GM12878 (cell line): ENCODE measurements around the gene TRIM17. TPM values are rescaled to one million over a fixed set of nuclear protein-coding genes. Genes with fewer than 3 reads are reported as not detected.

ENCODE experiments used
- ATAC-seq: fragments of 200-7000 bp; cut with Tn5 transposase; 3 replicates; pipeline ENCODE4 v1.9.1; 2020; ENCODE audit warnings: mild to moderate bottlenecking, moderate library complexity
- BruUV-seq: library from RNA; stranded (reverse); fragments of 400-500 nt; replicated peaks from 2 replicates; lab custom pipeline; 2021; lab: Mats Ljungman, UMichigan
- CTCF ChIA-PET: fragments of 300-600 bp; sonication (Branson Sonifier 250); formaldehyde crosslinking; extraction: SDS; loops from one replicate; lab custom pipeline; 2021; ENCODE audit warnings: inconsistent platforms; lab: Yijun Ruan, JAX
- POLR2A ChIA-PET: fragments of 350-600 bp; formaldehyde crosslinking; extraction: SDS; loops from one replicate; lab custom pipeline; 2021; ENCODE audit warnings: inconsistent platforms; lab: Charles Lee
- RAD21 ChIA-PET: fragments of 300-600 bp; sonication (Branson Sonifier 250); formaldehyde crosslinking; loops from one replicate; lab custom pipeline; 2023; ENCODE audit warnings: antibody characterized with exemption; ENCODE audit not compliant: unreplicated experiment; lab: Charles Lee
- SMC1A ChIA-PET: fragments of 300-600 bp; sonication (Branson Sonifier 250); formaldehyde crosslinking; loops from one replicate; lab custom pipeline; 2023; ENCODE audit not compliant: unreplicated experiment, uncharacterized antibody; lab: Charles Lee
- DNase-seq: peaks from one replicate; pipeline ENCODE4 v3.0.0-alpha.2; 2011; ENCODE audit warnings: low read depth, low spot score
- FAIRE-seq: peaks from 3 replicates; lab custom pipeline; 2011; peaks lifted over from hg19 to GRCh38; lab: Jason Lieb, UNC
- H2AFZ ChIP-seq: 2 replicates; pipeline ENCODE4 v1.6.0; 2011; ENCODE audit warnings: low read depth, low read length, control low read depth; ENCODE audit not compliant: control insufficient read depth
- H3K27ac ChIP-seq: 2 replicates; pipeline ENCODE4 v1.5.1; 2011; ENCODE audit warnings: control low read depth; ENCODE audit not compliant: control insufficient read depth, insufficient read depth
- H3K27me3 ChIP-seq, 2 experiments: replicated peaks in 1 of 2; 2 replicates each; pipeline versions ENCODE4 v1.6.0 to v1.6.1; 2011; ENCODE audit warnings: low read length in 1 of 2; ENCODE audit not compliant: control insufficient read depth in 2 of 2, insufficient read depth in 2 of 2
- H3K36me3 ChIP-seq, 2 experiments: 2 replicates each; pipeline ENCODE4 v1.5.1; 2011; ENCODE audit warnings: low read length in 1 of 2; ENCODE audit not compliant: control insufficient read depth in 2 of 2, insufficient read depth in 2 of 2
- H3K4me1 ChIP-seq: 2 replicates; pipeline ENCODE4 v1.6.1; 2011; ENCODE audit warnings: mild to moderate bottlenecking, low read length, moderate library complexity, mixed read lengths; ENCODE audit not compliant: control insufficient read depth, insufficient read depth
- H3K4me2 ChIP-seq: 2 replicates; pipeline ENCODE4 v1.6.0; 2011; ENCODE audit warnings: control low read depth; ENCODE audit not compliant: control insufficient read depth, insufficient read depth
- H3K4me3 ChIP-seq: fragments of 200-600 bp; sonication (generic); 2 replicates; pipeline ENCODE4 v1.5.1; 2016
- H3K79me2 ChIP-seq: 2 replicates; pipeline ENCODE4 v1.6.0; 2011; ENCODE audit warnings: low read length; ENCODE audit not compliant: control insufficient read depth, insufficient read depth
- H3K9ac ChIP-seq: 2 replicates; pipeline ENCODE4 v1.8.0; 2011; ENCODE audit warnings: low read length, control low read depth, mixed read lengths; ENCODE audit not compliant: control insufficient read depth, insufficient read depth
- H3K9me3 ChIP-seq: replicated peaks from 3 replicates; pipeline ENCODE4 v1.5.1; 2011; ENCODE audit warnings: mild to moderate bottlenecking, low read length; ENCODE audit not compliant: control insufficient read depth, insufficient read depth
- H4K20me1 ChIP-seq: 2 replicates; pipeline ENCODE4 v1.6.0; 2011; ENCODE audit not compliant: control insufficient read depth, insufficient read depth
- BMI1 ChIP-seq: fragments of 450-650 bp; IDR thresholded peaks from 2 replicates; pipeline ENCODE4 v1.6.1; 2016; ENCODE audit warnings: mild to moderate bottlenecking, moderate library complexity, borderline replicate concordance
- BRCA1 ChIP-seq: IDR thresholded peaks from 2 replicates; pipeline ENCODE4 v1.6.1; 2011; ENCODE audit warnings: low read depth, low read length, improper control_type of control experiment
- CBX3 ChIP-seq: fragments of 200-600 bp; sonication (generic); IDR thresholded peaks from 2 replicates; pipeline ENCODE4 v1.6.1; 2016; ENCODE audit warnings: low read depth, borderline replicate concordance
- FOXM1 ChIP-seq: IDR thresholded peaks from 2 replicates; pipeline ENCODE4 v1.6.1; 2012; ENCODE audit warnings: low read depth, mild to moderate bottlenecking, inconsistent platforms, low read length, moderate library complexity
- MTA3 ChIP-seq: IDR thresholded peaks from 2 replicates; pipeline ENCODE4 v1.6.1; 2012; ENCODE audit warnings: low read length, inconsistent platforms, borderline replicate concordance
- ZBED1 ChIP-seq: IDR thresholded peaks from 2 replicates; pipeline ENCODE4 v1.6.1; 2016; ENCODE audit warnings: borderline replicate concordance
- ZNF274 ChIP-seq: IDR thresholded peaks from one replicate; pipeline ENCODE4 v1.8.0; 2011; ENCODE audit not compliant: insufficient read length, insufficient read depth
- ZZZ3 ChIP-seq: IDR thresholded peaks from 2 replicates; pipeline ENCODE4 v1.6.1; 2011; ENCODE audit warnings: low read depth; ENCODE audit not compliant: control insufficient read depth, insufficient read length
- WGBS: methylation state at CpG from one replicate; pipeline ENCODE4 v1.1.6; 2016; ENCODE audit warnings: low lambda C conversion rate; ENCODE audit not compliant: insufficient replicate concordance, insufficient coverage; ENCODE audit errors: missing lambda C conversion rate; 5-methylcytosine and 5-hydroxymethylcytosine counted together
- in situ Hi-C: fragments of 300-500 bp; cut with MboI; formaldehyde crosslinking; loops from 9 replicates; pipeline ENCODE4 v1.14.3; 2018; ENCODE audit warnings: mixed read lengths
- intact Hi-C: fragments of 100-400 bp; cut with micrococcal nuclease; formaldehyde crosslinking; loops from one replicate; pipeline ENCODE4 v1.14.2; 2022; ENCODE audit not compliant: unreplicated experiment
- polyA plus RNA-seq, 11 experiments: library from polyadenylated mRNA; depleted of rRNA in 4 of 11; unstranded in 6 of 11; stranded (reverse) in 5 of 11; fragments of >200 nt; fragmentation: Nextera tagmentation in 4 of 11; fragmentation: Illumina TruSeq in 1 of 11; extraction: Ambion mirVana in 4 of 11; extraction: Trizol in 1 of 11; gene quantifications; 1 replicate in 1 of 11; 2 replicates in 10 of 11; pipeline versions ENCODE4 v1.2.1 to v1.2.3, GENCODE V29; 2011 to 2016; ENCODE audit warnings: inconsistent platforms in 2 of 11, missing spikeins in 2 of 11, low read depth in 1 of 11
- total RNA-seq, 4 experiments: library from RNA; depleted of rRNA in 3 of 4; stranded (reverse); fragments of >200 nt in 3 of 4; fragmentation: Illumina TruSeq in 1 of 4; extraction: Trizol in 1 of 4; gene quantifications; 2 replicates each; pipeline versions ENCODE4 v1.2.1 to v1.2.3, GENCODE V29; 2013 to 2021

Gene TRIM17
- total and polyA plus RNA-seq, 10 of the 15 experiments (the other 5 are each of a cell fraction or from before 2014, with no cell fraction given): 0.16 to 0.32 TPM; not detected in 8

- BruUV-seq: no TSS peak
- H3K9ac ChIP-seq: no peak overlapping the region
- no peak overlapping the region for H2AFZ ChIP-seq
- TF ChIP-seq ZNF274: no peak
- TF ChIP-seq BRCA1: no peak
- TF ChIP-seq ZZZ3: no peak
- TF ChIP-seq CBX3: no peak
- no peak for TF ChIP-seq FOXM1
- no peak for TF ChIP-seq BMI1
- TF ChIP-seq ZBED1: no peak
- no peak for TF ChIP-seq MTA3
- no peak overlapping the region for H3K27ac ChIP-seq
- no peaks in the 10 kb centered on the region for H3K4me1 ChIP-seq
- intact Hi-C loops (no loop called here), in situ Hi-C loops (no loop called here)
- POLR2A ChIA-PET: no interaction called here
- H3K36me3 ChIP-seq: no peaks in the 10 kb centered on the region
- H3K27me3 ChIP-seq: peaks cover 3 to 5% of the 10 kb centered on the region in 2 experiments; a peak in 3 of 4 replicates
- CTCF ChIA-PET: no interaction called here
- no peaks in the 10 kb centered on the region for H3K9me3 ChIP-seq
- SMC1A ChIA-PET: no interaction called here
- FAIRE-seq: no peak
- ATAC-seq: no peak
- H3K79me2 ChIP-seq: no peaks in the 10 kb centered on the region
- no peak overlapping the region for H3K4me2 ChIP-seq
- no peak for DNase-seq
- no peaks in the 10 kb centered on the region for H4K20me1 ChIP-seq
- no peak overlapping the region for H3K4me3 ChIP-seq
- RAD21 ChIA-PET: no interaction called here
- WGBS: 76% methylated on average over 21 of the region's 25 CpGs
Measured at GRCh38 chr1:228414511-228415211, 2.0 kb downstream of the TRIM17 start.
